Nephron progenitor cell (in vitro differentiated cells): ENCODE data around the gene DPYSL4.

Source experiments
- DNase-seq: peaks from one replicate; pipeline ENCODE4 v3.0.0; 2021
- H3K27ac Mint-ChIP-seq: 2 replicates; pipeline ENCODE4 v1.8.0; 2021; ENCODE audit warnings: mild to moderate bottlenecking, moderate library complexity, mixed read lengths
- H3K27me3 Mint-ChIP-seq: 2 replicates; pipeline ENCODE4 v1.8.0; 2021; ENCODE audit warnings: mild to moderate bottlenecking, low read depth, mixed read lengths; ENCODE audit not compliant: poor library complexity
- H3K36me3 Mint-ChIP-seq: 2 replicates; pipeline ENCODE4 v1.8.0; 2021; ENCODE audit warnings: low read depth, mixed read lengths
- H3K4me1 Mint-ChIP-seq: 2 replicates; pipeline ENCODE4 v1.8.0; 2021; ENCODE audit warnings: mixed read lengths
- H3K4me3 Mint-ChIP-seq: 2 replicates; pipeline ENCODE4 v1.8.0; 2021; ENCODE audit warnings: mild to moderate bottlenecking, moderate library complexity, mixed read lengths
- H3K9me3 Mint-ChIP-seq: 2 replicates; pipeline ENCODE4 v1.8.0; 2021; ENCODE audit warnings: mild to moderate bottlenecking, moderate library complexity, mixed read lengths
- CTCF ChIP-seq: fragments of 200-600 bp; sonication (generic); IDR thresholded peaks from 2 replicates; pipeline ENCODE4 v1.5.0; 2021; ENCODE audit warnings: antibody characterized with exemption

Gene DPYSL4

GRCh38 chr10:132236881-132237280, 50.1 kb downstream of the DPYSL4 start:
- Mint-ChIP-seq H3K4me3 (no peak overlapping the region), H3K9me3 (no peaks in the 10 kb centered on the region), H3K4me1 (peaks cover 32% of the 10 kb centered on the region), H3K27me3 (peaks cover 2% of the 10 kb centered on the region), H3K27ac (no peak overlapping the region), H3K36me3 (no peaks in the 10 kb centered on the region)
- TF ChIP-seq CTCF: no peak
- no peak for DNase-seq

GRCh38 chr10:132237396-132237795, 50.6 kb downstream of the DPYSL4 start:
- H3K36me3 Mint-ChIP-seq: no peaks in the 10 kb centered on the region
- no peak for TF ChIP-seq CTCF
- peaks cover 2% of the 10 kb centered on the region for H3K27me3 Mint-ChIP-seq
- H3K4me3 Mint-ChIP-seq: no peak overlapping the region
- H3K9me3 Mint-ChIP-seq: no peaks in the 10 kb centered on the region
- H3K27ac Mint-ChIP-seq: no peak overlapping the region
- no peak for DNase-seq
- peaks cover 32% of the 10 kb centered on the region for H3K4me1 Mint-ChIP-seq

GRCh38 chr10:132237871-132238270, 51.1 kb downstream of the DPYSL4 start:
- Mint-ChIP-seq H3K27me3 (peaks cover 2% of the 10 kb centered on the region), H3K9me3 (no peaks in the 10 kb centered on the region), H3K36me3 (no peaks in the 10 kb centered on the region), H3K4me1 (peaks cover 36% of the 10 kb centered on the region), H3K4me3 (no peak overlapping the region), H3K27ac (peak overlapping the region; percentile 12)
- TF ChIP-seq CTCF: no peak
- no peak for DNase-seq

- Mint-ChIP-seq H3K27me3 (peaks cover 2% of the 10 kb centered on the region), H3K27ac (peak overlapping the region; percentile 12), H3K4me3 (no peak overlapping the region), H3K9me3 (no peaks in the 10 kb centered on the region), H3K36me3 (no peaks in the 10 kb centered on the region), H3K4me1 (peaks cover 42% of the 10 kb centered on the region)
- no peak for DNase-seq
- TF ChIP-seq CTCF: no peak
These were observed 51.8 kb downstream of the DPYSL4 start for GRCh38 chr10:132238371-132239125.

GRCh38 chr10:132239126-132240031, 52.6 kb downstream of the DPYSL4 start:
- H3K9me3 Mint-ChIP-seq: no peaks in the 10 kb centered on the region
- no peak overlapping the region for H3K27ac Mint-ChIP-seq
- H3K4me3 Mint-ChIP-seq: no peak overlapping the region
- H3K4me1 Mint-ChIP-seq: peaks cover 42% of the 10 kb centered on the region
- peaks cover 2% of the 10 kb centered on the region for H3K27me3 Mint-ChIP-seq
- H3K36me3 Mint-ChIP-seq: no peaks in the 10 kb centered on the region
- no peak for DNase-seq
- no peak for TF ChIP-seq CTCF
